Activated CD8-positive, alpha-beta memory T cell treated with anti-CD3 and anti-CD28 coated beads for 48 hours (primary cell): ENCODE results near the gene SGSM1.
"Not testable (repeated sequence)": the region's sequence is repeated elsewhere in the genome, so short reads cannot be mapped to it uniquely, and the experiment has no call there.

Experiments
- DNase-seq, 3 experiments: peaks; one replicate each; pipeline ENCODE4 v3.0.0-alpha.2; 2020; ENCODE audit warnings: low read depth in 2 of 3, low spot score in 2 of 3

SGSM1 gene

GRCh38 chr22:24834845-24835570 is 29.0 kb downstream of the SGSM1 start:
- DNase-seq, result no peak

GRCh38 chr22:24836282-24836681 is 30.3 kb downstream of the SGSM1 start:
- no peak for DNase-seq

- DNase-seq, result not testable (repeated sequence)
Observed at GRCh38 chr22:24837517-24837916, 31.5 kb downstream of the SGSM1 start.

- DNase-seq, result no peak
Observed at GRCh38 chr22:24841261-24841660, 35.2 kb downstream of the SGSM1 start.

GRCh38 chr22:24843048-24843447 is 37.0 kb downstream of the SGSM1 start:
- DNase-seq, result no peak

GRCh38 chr22:24845041-24845898 is 39.3 kb downstream of the SGSM1 start:
- DNase-seq, result no peak

GRCh38 chr22:24847490-24847889 is 41.5 kb downstream of the SGSM1 start:
- no peak for DNase-seq

- DNase-seq, result no peak
Observed at GRCh38 chr22:24848559-24849168, 42.7 kb downstream of the SGSM1 start.

- no peak for DNase-seq
Observed at GRCh38 chr22:24855794-24856193, 49.8 kb downstream of the SGSM1 start.

- DNase-seq, result no peak
Observed at GRCh38 chr22:24857576-24857975, 51.6 kb downstream of the SGSM1 start.

- DNase-seq, result no peak
Observed at GRCh38 chr22:24859587-24859986, 53.6 kb downstream of the SGSM1 start.

- no peak for DNase-seq
Observed at GRCh38 chr22:24865508-24865907, 59.5 kb downstream of the SGSM1 start.

- no peak for DNase-seq
Observed at GRCh38 chr22:24867323-24868022, 61.5 kb downstream of the SGSM1 start.

- no peak for DNase-seq
Observed at GRCh38 chr22:24868979-24869378, 63.0 kb downstream of the SGSM1 start.

- no peak for DNase-seq
Observed at GRCh38 chr22:24871611-24872205, 65.7 kb downstream of the SGSM1 start.

- DNase-seq, result no peak
Observed at GRCh38 chr22:24873226-24873625, 67.2 kb downstream of the SGSM1 start.

- DNase-seq, result no peak
Observed at GRCh38 chr22:24875862-24876506, 70.0 kb downstream of the SGSM1 start.

- no peak for DNase-seq
Observed at GRCh38 chr22:24876700-24877099, 70.7 kb downstream of the SGSM1 start.

GRCh38 chr22:24878969-24879368 is 73.0 kb downstream of the SGSM1 start:
- DNase-seq, result no peak

GRCh38 chr22:24883432-24883831 is 77.4 kb downstream of the SGSM1 start:
- DNase-seq, result no peak
